Measurements from ENCODE around the gene KCNT2. TPM values are rescaled to one million over a fixed set of nuclear protein-coding genes. Genes with fewer than 3 reads are reported as not detected.

Gene KCNT2
- total RNA-seq, 1 experiment from 2014 or later = 9.1 TPM

DNA sequence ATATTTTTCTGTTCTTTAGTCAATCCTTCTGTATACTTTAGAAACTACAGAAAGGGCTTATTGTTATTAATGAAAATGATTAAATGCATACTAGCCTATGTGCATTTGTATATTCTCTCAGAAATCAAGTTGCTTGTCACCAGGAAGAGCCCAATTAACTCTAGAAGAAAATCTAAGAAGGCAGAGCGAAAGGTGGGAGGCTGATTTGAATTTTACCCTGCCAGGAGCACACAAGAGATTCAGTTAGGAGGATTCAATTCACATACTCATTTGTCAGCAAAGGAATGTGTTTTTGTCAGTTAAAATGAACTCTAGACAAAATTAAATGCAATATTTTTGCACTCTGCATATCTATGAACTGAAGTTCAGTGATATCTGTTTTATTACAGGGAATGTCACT is 411.8 kb downstream of the KCNT2 start:
- H3K27me3 Mint-ChIP-seq (ENCODE audit: low read depth) = no peaks in the 10 kb centered on the region
- no peaks in the 10 kb centered on the region for H4K20me1 ChIP-seq (ENCODE audit: control insufficient read depth, insufficient read depth, insufficient read length)
- no peak overlapping the region for H3K4me3 Mint-ChIP-seq
- H2AFZ ChIP-seq (ENCODE audit: low read length) = no peak overlapping the region
- no peaks in the 10 kb centered on the region for H3K79me1 ChIP-seq (ENCODE audit: insufficient read depth, low read depth, low read length, poor library complexity, severe bottlenecking)
- no peak overlapping the region for H3K4me2 ChIP-seq (ENCODE audit: insufficient read depth, insufficient read length, low read length)
- H3K9ac ChIP-seq (ENCODE audit: extremely low read depth, insufficient read length, low read length) = no peak overlapping the region
- H4K8ac ChIP-seq (replicated peaks; ENCODE audit: insufficient read length, low read depth, low read length) = no peak overlapping the region
- H3K23me2 ChIP-seq (ENCODE audit: insufficient read length, low read depth, low read length, poor library complexity, severe bottlenecking) = no peaks in the 10 kb centered on the region
- TF ChIP-seq, protein P1, sequence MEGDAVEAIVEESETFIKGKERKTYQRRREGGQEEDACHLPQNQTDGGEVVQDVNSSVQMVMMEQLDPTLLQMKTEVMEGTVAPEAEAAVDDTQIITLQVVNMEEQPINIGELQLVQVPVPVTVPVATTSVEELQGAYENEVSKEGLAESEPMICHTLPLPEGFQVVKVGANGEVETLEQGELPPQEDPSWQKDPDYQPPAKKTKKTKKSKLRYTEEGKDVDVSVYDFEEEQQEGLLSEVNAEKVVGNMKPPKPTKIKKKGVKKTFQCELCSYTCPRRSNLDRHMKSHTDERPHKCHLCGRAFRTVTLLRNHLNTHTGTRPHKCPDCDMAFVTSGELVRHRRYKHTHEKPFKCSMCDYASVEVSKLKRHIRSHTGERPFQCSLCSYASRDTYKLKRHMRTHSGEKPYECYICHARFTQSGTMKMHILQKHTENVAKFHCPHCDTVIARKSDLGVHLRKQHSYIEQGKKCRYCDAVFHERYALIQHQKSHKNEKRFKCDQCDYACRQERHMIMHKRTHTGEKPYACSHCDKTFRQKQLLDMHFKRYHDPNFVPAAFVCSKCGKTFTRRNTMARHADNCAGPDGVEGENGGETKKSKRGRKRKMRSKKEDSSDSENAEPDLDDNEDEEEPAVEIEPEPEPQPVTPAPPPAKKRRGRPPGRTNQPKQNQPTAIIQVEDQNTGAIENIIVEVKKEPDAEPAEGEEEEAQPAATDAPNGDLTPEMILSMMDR (conservative IDR thresholded peaks at IDR 0.05) = no peak
- no peak overlapping the region for H3T11ph ChIP-seq (ENCODE audit: low read length)
- H2BK15ac ChIP-seq (ENCODE audit: low read depth, low read length) = no peak overlapping the region
- no peaks in the 10 kb centered on the region for H3K4me1 ChIP-seq (ENCODE audit: insufficient read depth, low read length)
- H3K18ac ChIP-seq (ENCODE audit: insufficient read length, low read depth, low read length) = no peak overlapping the region
- H3K27ac Mint-ChIP-seq = peak overlapping the region in 2 of 3 experiments; percentile 39 to 81; a peak in 3 of 7 replicates
- H3K23ac ChIP-seq (ENCODE audit: insufficient read length, low read depth, low read length) = no peak overlapping the region
- no peaks in the 10 kb centered on the region for H3K27me3 ChIP-seq (ENCODE audit: insufficient read depth, low read length)
- H3K4ac ChIP-seq (ENCODE audit: low read depth, low read length) = no peak overlapping the region
- no peak overlapping the region for H3K56ac ChIP-seq (ENCODE audit: insufficient read length, low read depth, low read length)
- no peak overlapping the region for H3K27ac ChIP-seq (ENCODE audit: insufficient read length, low read depth, low read length)
- H4K91ac ChIP-seq (ENCODE audit: insufficient read length, low read depth, low read length) = no peak overlapping the region
- no peak overlapping the region for H2AK5ac ChIP-seq (ENCODE audit: insufficient read length, low read length)
- peaks cover 5 to 6% of the 10 kb centered on the region in 2 experiments; a peak in 3 of 5 replicates for H3K9me3 Mint-ChIP-seq
- no CpG with 5 or more reads among the region's 1 CpG for WGBS (ENCODE audit: extremely low coverage, insufficient read length, low lambda C conversion rate)
- 0 out of 4 replicates have a peak, but pooled peaks cover 0 to 2% of the 10 kb centered on the region in 2 experiments for H3K4me1 Mint-ChIP-seq
- no peak overlapping the region for H4K5ac ChIP-seq (ENCODE audit: insufficient read length, low read depth, low read length)
- no peaks in the 10 kb centered on the region for H3K9me3 ChIP-seq (ENCODE audit: control insufficient read depth, low read depth, low read length)
- no peak overlapping the region for H3K14ac ChIP-seq (ENCODE audit: insufficient read depth, low read length)
- no peaks in the 10 kb centered on the region for H3K79me2 ChIP-seq (ENCODE audit: insufficient read depth, low read length)
- H3K36me3 Mint-ChIP-seq (ENCODE audit: insufficient read depth in 1 of 3, low read depth in 3 of 3) = peaks cover 4 to 9% (median 4%) of the 10 kb centered on the region in 3 experiments
- H2BK120ac ChIP-seq (ENCODE audit: low read depth, low read length, poor library complexity, severe bottlenecking) = no peak overlapping the region
- H2BK12ac ChIP-seq (ENCODE audit: insufficient read length, low read depth, low read length) = no peak overlapping the region
- no peak overlapping the region for H2BK5ac ChIP-seq (ENCODE audit: insufficient read length, low read length)
- H2BK20ac ChIP-seq (ENCODE audit: low read depth, low read length, poor library complexity, severe bottlenecking) = no peak overlapping the region
- DNase-seq = no peak

Data from H9 (cell line).